GM23338 (cell line): ENCODE measurements around the gene BCR. TPM values are rescaled to one million over a fixed set of nuclear protein-coding genes. Genes with fewer than 3 reads are reported as not detected.
A peak's percentile ranks its signal among the peaks of the same experiment; 100 is the strongest.

Experiments used
- ATAC-seq: fragments of 200-7000 bp; cut with Tn5 transposase; 3 replicates; pipeline ENCODE4 v1.9.1; 2020
- DNase-seq: peaks from one replicate; pipeline ENCODE4 v3.0.0-alpha.2; 2015; ENCODE audit warnings: low spot score
- H2AFZ ChIP-seq: fragments of 200-600 bp; sonication (generic); 2 replicates; pipeline ENCODE4 v1.8.0; 2016; ENCODE audit warnings: antibody characterized with exemption, mild to moderate bottlenecking, moderate library complexity
- H3F3A ChIP-seq: fragments of 200-600 bp; sonication (generic); replicated peaks from 2 replicates; pipeline ENCODE4 v1.8.0; 2017; ENCODE audit warnings: antibody characterized with exemption, mixed run types, low read depth
- H3K27ac ChIP-seq: fragments of 200-600 bp; sonication (generic); 2 replicates; pipeline ENCODE4 v1.6.1; 2016; ENCODE audit warnings: low read depth
- H3K27me3 ChIP-seq: fragments of 200-600 bp; sonication (generic); 2 replicates; pipeline ENCODE4 v1.8.0; 2016; ENCODE audit warnings: mild to moderate bottlenecking, mixed run types, moderate library complexity; ENCODE audit not compliant: insufficient read depth
- H3K36me3 ChIP-seq: fragments of 200-600 bp; sonication (generic); 2 replicates; pipeline ENCODE4 v1.8.0; 2016; ENCODE audit warnings: mild to moderate bottlenecking; ENCODE audit not compliant: insufficient read depth
- H3K4me1 ChIP-seq: fragments of 200-600 bp; sonication (generic); 2 replicates; pipeline ENCODE4 v1.8.0; 2016; ENCODE audit warnings: mild to moderate bottlenecking, moderate library complexity; ENCODE audit not compliant: insufficient read depth
- H3K4me2 ChIP-seq: fragments of 200-600 bp; sonication (generic); 2 replicates; pipeline ENCODE4 v1.7.1; 2017; ENCODE audit warnings: mixed run types
- H3K4me3 ChIP-seq: fragments of 200-600 bp; sonication (generic); 2 replicates; pipeline ENCODE4 v1.6.1; 2016; ENCODE audit warnings: mixed run types
- H3K79me2 ChIP-seq: fragments of 200-600 bp; sonication (generic); replicated peaks from 2 replicates; pipeline ENCODE4 v1.8.0; 2017; ENCODE audit warnings: mild to moderate bottlenecking; ENCODE audit not compliant: insufficient read depth
- H3K9me2 ChIP-seq: fragments of 200-600 bp; sonication (generic); 2 replicates; pipeline ENCODE4 v1.8.0; 2017; ENCODE audit not compliant: insufficient read depth
- H4K20me1 ChIP-seq: fragments of 200-600 bp; sonication (generic); replicated peaks from 2 replicates; pipeline ENCODE4 v1.8.0; 2017; ENCODE audit warnings: mild to moderate bottlenecking; ENCODE audit not compliant: insufficient read depth
- H3K27ac Mint-ChIP-seq: 2 replicates; pipeline ENCODE4 v1.8.0; 2020; ENCODE audit warnings: inconsistent platforms, mild to moderate bottlenecking, moderate library complexity, mixed read lengths
- H3K27me3 Mint-ChIP-seq: 3 replicates; pipeline ENCODE4 v1.8.0; 2022; ENCODE audit warnings: low read depth, mild to moderate bottlenecking, moderate library complexity, mixed read lengths, inconsistent platforms; ENCODE audit not compliant: insufficient read depth, poor library complexity
- H3K36me3 Mint-ChIP-seq: 3 replicates; pipeline ENCODE4 v1.8.0; 2021; ENCODE audit warnings: low read depth, mild to moderate bottlenecking, inconsistent platforms, moderate library complexity, mixed read lengths
- H3K4me1 Mint-ChIP-seq: 3 replicates; pipeline ENCODE4 v1.8.0; 2020; ENCODE audit warnings: mild to moderate bottlenecking, inconsistent platforms, mixed read lengths
- H3K4me3 Mint-ChIP-seq: 3 replicates; pipeline ENCODE4 v1.8.0; 2021; ENCODE audit warnings: moderate library complexity, mild to moderate bottlenecking, inconsistent platforms, mixed read lengths
- H3K9me3 Mint-ChIP-seq: 3 replicates; pipeline ENCODE4 v1.8.0; 2020; ENCODE audit warnings: moderate library complexity, mild to moderate bottlenecking, inconsistent platforms, mixed read lengths
- ETS1 ChIP-seq: IDR thresholded peaks from 2 replicates; pipeline ENCODE4 v1.6.1; 2016; ENCODE audit warnings: antibody characterized with exemption
- EZH2 ChIP-seq: fragments of 200-600 bp; sonication (generic); IDR thresholded peaks from one replicate; pipeline ENCODE4 v1.8.0; 2017; ENCODE audit warnings: antibody characterized with exemption, mild to moderate bottlenecking, low read depth; ENCODE audit not compliant: unreplicated experiment
- EZH2phosphoT487 ChIP-seq: fragments of 200-600 bp; sonication (generic); IDR thresholded peaks from one replicate; pipeline ENCODE4 v1.8.1; 2018; ENCODE audit warnings: antibody characterized with exemption; ENCODE audit not compliant: unreplicated experiment
- NANOG ChIP-seq: IDR thresholded peaks from 2 replicates; pipeline ENCODE4 v1.6.1; 2016; ENCODE audit warnings: antibody characterized with exemption, borderline replicate concordance
- POLR2AphosphoS5 ChIP-seq: IDR thresholded peaks from 2 replicates; pipeline ENCODE4 v1.6.1; 2016; ENCODE audit warnings: antibody characterized with exemption, low read depth
- ZNF114 ChIP-seq: fragments of 250-450 bp; sonication (Bioruptor Pico); IDR thresholded peaks from 2 replicates; pipeline ENCODE4 v1.5.0; 2020; ENCODE audit warnings: mild to moderate bottlenecking, moderate library complexity
- ZNF331 ChIP-seq: fragments of 250-450 bp; sonication (Bioruptor Pico); IDR thresholded peaks from 2 replicates; pipeline ENCODE4 v1.5.0; 2020; ENCODE audit warnings: low read depth, mild to moderate bottlenecking, moderate library complexity
- polyA plus RNA-seq: library from polyadenylated mRNA; unstranded; fragments of >200 nt; fragmentation: Nextera tagmentation; extraction: Ambion mirVana; gene quantifications from 2 replicates; pipeline ENCODE4 v1.2.1, GENCODE V29; 2016
- total RNA-seq: library from RNA; depleted of rRNA; stranded (reverse); fragments of >200 nt; shearing (Covaris generic); gene quantifications from 2 replicates; pipeline ENCODE4 v1.2.3, GENCODE V29; 2014

BCR gene
- total and polyA plus RNA-seq, 2 experiments from 2014 or later = 17.7 to 121 TPM

DNA sequence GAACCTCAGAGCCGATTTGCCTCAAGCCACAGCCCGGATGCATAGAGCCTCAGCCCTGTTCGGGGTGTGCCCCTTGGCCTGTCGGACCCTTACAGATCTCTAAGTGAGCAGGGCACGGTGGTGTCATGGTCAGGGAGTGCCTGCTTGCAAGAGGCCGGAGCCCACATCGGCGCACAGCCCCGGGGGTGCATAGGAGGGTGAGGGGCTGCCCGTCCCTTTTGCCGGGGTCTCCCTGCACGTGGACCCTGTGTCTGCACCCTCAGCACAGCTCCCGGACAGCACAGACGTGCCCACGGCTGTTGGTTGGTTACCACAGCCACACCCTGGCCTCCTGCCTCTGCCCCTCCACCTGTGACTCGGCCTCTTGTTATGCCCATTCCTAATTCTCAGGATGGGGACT lies 28.5 kb upstream of the BCR start (continued):
- TF ChIP-seq EZH2 = no peak

GRCh38 chr22:23152238-23153114 lies 27.8 kb upstream of the BCR start:
- Histone ChIP-seq H3K4me2 (no peak overlapping the region), H3K4me1 (peaks cover 9% of the 10 kb centered on the region), H3K9me2 (no peaks in the 10 kb centered on the region), H3K36me3 (no peaks in the 10 kb centered on the region), H2AFZ (no peak overlapping the region), H3K27me3 (peaks cover 7% of the 10 kb centered on the region; the same call in 1 of the 2 replicates), H3K4me3 (no peak overlapping the region), H3K79me2 (no peaks in the 10 kb centered on the region), H3F3A (no peaks in the 10 kb centered on the region), H3K27ac (no peak overlapping the region), H4K20me1 (no peaks in the 10 kb centered on the region)
- ATAC-seq (no peak), DNase-seq (no peak)
- H3K9me3 Mint-ChIP-seq = no peaks in the 10 kb centered on the region; the same call in 2 of the 3 replicates
- no peak for TF ChIP-seq ETS1
- H3K4me3 Mint-ChIP-seq = no peak overlapping the region
- H3K27ac Mint-ChIP-seq = no peak overlapping the region
- H3K36me3 Mint-ChIP-seq = no peaks in the 10 kb centered on the region
- H3K4me1 Mint-ChIP-seq = peaks cover 52% of the 10 kb centered on the region
- H3K27me3 Mint-ChIP-seq = peaks cover 25% of the 10 kb centered on the region

- H3K4me3 ChIP-seq = no peak overlapping the region
- DNase-seq = peak; percentile 42
- H3K27ac ChIP-seq = no peak overlapping the region
- no peaks in the 10 kb centered on the region for H3K36me3 ChIP-seq
- H3K4me2 ChIP-seq = no peak overlapping the region
- H3K9me3 Mint-ChIP-seq = no peaks in the 10 kb centered on the region; the same call in 2 of the 3 replicates
- H3K4me1 ChIP-seq = peaks cover 9% of the 10 kb centered on the region
- no peaks in the 10 kb centered on the region for H4K20me1 ChIP-seq
- H3K4me1 Mint-ChIP-seq = peaks cover 45% of the 10 kb centered on the region
- TF ChIP-seq ZNF114 (no peak), ZNF331 (CRISPR knock-in tag) (no peak), NANOG (no peak), POLR2AphosphoS5 (no peak), EZH2phosphoT487 (no peak), ETS1 (no peak)
- H3K9me2 ChIP-seq = no peaks in the 10 kb centered on the region
- no peaks in the 10 kb centered on the region for H3K36me3 Mint-ChIP-seq
- no peaks in the 10 kb centered on the region for H3K79me2 ChIP-seq
- peaks cover 26% of the 10 kb centered on the region for H3K27me3 Mint-ChIP-seq
- peak; percentile 10; the same call in 2 of the 3 replicates for ATAC-seq
- no peak overlapping the region for H2AFZ ChIP-seq
- H3K4me3 Mint-ChIP-seq = no peak overlapping the region
- no peaks in the 10 kb centered on the region for H3F3A ChIP-seq
- H3K27me3 ChIP-seq = no peaks in the 10 kb centered on the region
- H3K27ac Mint-ChIP-seq = no peak overlapping the region
Measured at GRCh38 chr22:23153994-23154393, 26.3 kb upstream of the BCR start.
